ENCODE results near the gene CDKL1.
A peak's percentile ranks its signal among the peaks of the same experiment; 100 is the strongest.
"Not testable (repeated sequence)": the region's sequence is repeated elsewhere in the genome, so short reads cannot be mapped to it uniquely, and the experiment has no call there.

The CDKL1 gene

GRCh38 chr14:50356283-50356682, 40.4 kb downstream of the CDKL1 start:
- H3K4me3 ChIP-seq (ENCODE audit: low read depth, low read length); H3K27ac ChIP-seq (ENCODE audit: extremely low read depth, low read depth, low read length); POLR2A ChIA-PET; H3K9me3 ChIP-seq (ENCODE audit: control insufficient read depth, insufficient read depth, low read depth, low read length); H3K36me3 ChIP-seq (ENCODE audit: control insufficient read depth in 2 of 2, insufficient read depth in 1 of 2, low read length in 2 of 2); H3K4me1 ChIP-seq (ENCODE audit: control insufficient read depth, insufficient read depth, low read length): not testable (repeated sequence)
- TF ChIP-seq ZNF146 (tag by site-specific recombination; IDR thresholded peaks at IDR 0.05): peak; percentile 79; the same call in 1 of the 2 replicates
- CTCF ChIA-PET: interaction anchor here (0.5 kb wide), 1 partner anchor 29 kb away, joined by 5 read pairs; no protein-coding TSS in a partner anchor

- Histone ChIP-seq H3K4me3 (ENCODE audit: low read depth, low read length) (no peak overlapping the region), H3K36me3 (ENCODE audit: control insufficient read depth in 2 of 2, insufficient read depth in 1 of 2, low read length in 2 of 2) (no peaks in the 10 kb centered on the region), H3K27ac (ENCODE audit: extremely low read depth, low read depth, low read length) (no peak overlapping the region), H3K9me3 (ENCODE audit: control insufficient read depth, insufficient read depth, low read depth, low read length) (no peaks in the 10 kb centered on the region), H3K4me1 (ENCODE audit: control insufficient read depth, insufficient read depth, low read length) (peaks cover 2% of the 10 kb centered on the region)
- ChIA-PET POLR2A (no interaction called here), CTCF (interaction anchor here (0.5 to 0.6 kb wide), 3 partner anchors 30 to 176 kb away, joined by 3 to 6 read pairs (median 5); no protein-coding TSS in a partner anchor)
- TF ChIP-seq ZBTB17 (tag by site-specific recombination; IDR thresholded peaks at IDR 0.05) (no peak), ZBTB44 (tag by site-specific recombination; IDR thresholded peaks at IDR 0.05) (no peak), ZNF404 (tag by site-specific recombination; IDR thresholded peaks at IDR 0.05) (no peak), ZNF776 (tag by site-specific recombination; IDR thresholded peaks at IDR 0.05; ENCODE audit: borderline replicate concordance) (no peak), ZXDB (tag by site-specific recombination; IDR thresholded peaks at IDR 0.05) (no peak), ZNF785 (tag by site-specific recombination; IDR thresholded peaks at IDR 0.05) (no peak), ZNF48 (tag by site-specific recombination; IDR thresholded peaks at IDR 0.05) (no peak)
Observed at GRCh38 chr14:50355692-50356091, 41.0 kb downstream of the CDKL1 start.

DNA sequence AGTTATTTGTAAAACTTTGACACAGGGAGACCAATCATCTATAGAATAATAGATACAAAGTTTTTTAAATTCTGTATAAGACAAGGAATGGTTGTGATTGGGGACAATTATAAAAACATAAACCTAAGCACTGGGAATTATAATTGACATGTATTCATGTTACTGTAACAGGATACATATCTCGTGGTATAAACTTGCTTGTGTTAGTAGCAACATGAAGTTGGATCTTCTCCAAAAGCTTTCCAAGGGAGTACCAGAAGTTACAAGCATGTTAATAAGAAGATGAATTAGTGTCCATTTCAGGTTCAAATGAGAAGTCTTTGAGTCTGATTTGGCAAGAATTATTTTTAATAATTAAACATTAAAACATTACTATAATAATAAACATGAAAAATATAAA, 42.2 kb downstream of the CDKL1 start:
- Histone ChIP-seq H3K9me3 (ENCODE audit: control insufficient read depth, insufficient read depth, low read depth, low read length) (no peaks in the 10 kb centered on the region), H3K4me3 (ENCODE audit: low read depth, low read length) (no peak overlapping the region), H3K36me3 (ENCODE audit: control insufficient read depth in 2 of 2, insufficient read depth in 1 of 2, low read length in 2 of 2) (no peaks in the 10 kb centered on the region), H3K27ac (ENCODE audit: extremely low read depth, low read depth, low read length) (no peak overlapping the region), H3K4me1 (ENCODE audit: control insufficient read depth, insufficient read depth, low read length) (peaks cover 2% of the 10 kb centered on the region)
- CTCF ChIA-PET: no interaction called here
- POLR2A ChIA-PET: no interaction called here
- TF ChIP-seq ZNF394 (tag by site-specific recombination; IDR thresholded peaks at IDR 0.05; ENCODE audit: borderline replicate concordance) (no peak), KLF9 (tag by site-specific recombination; IDR thresholded peaks at IDR 0.05; ENCODE audit: low read depth) (no peak), ZNF670 (tag by site-specific recombination; IDR thresholded peaks at IDR 0.05; ENCODE audit: low read depth) (no peak), ZNF776 (tag by site-specific recombination; IDR thresholded peaks at IDR 0.05; ENCODE audit: borderline replicate concordance) (no peak), ZNF501 (tag by site-specific recombination; IDR thresholded peaks at IDR 0.05) (no peak), ZNF843 (tag by site-specific recombination; IDR thresholded peaks at IDR 0.05) (no peak), SALL2 (tag by site-specific recombination; IDR thresholded peaks at IDR 0.05; ENCODE audit: borderline replicate concordance) (no peak), ZSCAN4 (tag by site-specific recombination; IDR thresholded peaks at IDR 0.05) (no peak), ZNF600 (tag by site-specific recombination; IDR thresholded peaks at IDR 0.05) (no peak), AEBP2 (tag by site-specific recombination; IDR thresholded peaks at IDR 0.05; ENCODE audit: borderline replicate concordance) (no peak), FEZF1 (tag by site-specific recombination; IDR thresholded peaks at IDR 0.05) (no peak), ZNF701 (tag by site-specific recombination; IDR thresholded peaks at IDR 0.05) (no peak), ZNF645 (tag by site-specific recombination; IDR thresholded peaks at IDR 0.05) (no peak), ZNF354C (tag by site-specific recombination; IDR thresholded peaks at IDR 0.05; ENCODE audit: borderline replicate concordance, low read depth) (no peak), ZNF521 (tag by site-specific recombination; IDR thresholded peaks at IDR 0.05) (no peak)

Data from HEK293 (cell line).